Brain microvascular endothelial cell (primary cell): ENCODE measurements around the gene GPC5.
"Not testable (repeated sequence)": the region's sequence is repeated elsewhere in the genome, so short reads cannot be mapped to it uniquely, and the experiment has no call there.

Experiments
- DNase-seq: peaks from one replicate; pipeline ENCODE4 v3.0.0-alpha.2; 2020
- H3K27ac ChIP-seq: fragments of 250-450 bp; sonication (Bioruptor Pico); 2 replicates; pipeline ENCODE4 v1.5.1; 2020; ENCODE audit warnings: mild to moderate bottlenecking, moderate library complexity
- H3K27me3 ChIP-seq: fragments of 250-450 bp; sonication (Bioruptor Pico); replicated peaks from 2 replicates; pipeline ENCODE4 v1.5.1; 2020; ENCODE audit warnings: mild to moderate bottlenecking
- H3K36me3 ChIP-seq: fragments of 250-450 bp; sonication (Bioruptor Pico); replicated peaks from 2 replicates; pipeline ENCODE4 v1.5.1; 2020; ENCODE audit warnings: mild to moderate bottlenecking
- H3K4me3 ChIP-seq: 2 replicates; pipeline ENCODE4 v1.5.1; 2011; ENCODE audit warnings: low read depth, mild to moderate bottlenecking, control low read depth, low read length, moderate library complexity
- CTCF ChIP-seq: IDR thresholded peaks from 2 replicates; pipeline ENCODE4 v1.5.1; 2011; ENCODE audit warnings: low read depth, mild to moderate bottlenecking, moderate library complexity, low read length, control low read depth, inconsistent platforms; ENCODE audit errors: missing control alignments
- in situ Hi-C: cut with HindIII; loops from 2 replicates; pipeline ENCODE4 v1.10.0; 2017; ENCODE audit warnings: low sequenced_read_pairs, low pct_ligation_motif_present

The GPC5 gene

GRCh38 chr13:91660076-91660415 lies 261.6 kb downstream of the GPC5 start:
- no peak for TF ChIP-seq CTCF
- no peak for DNase-seq
- no peaks in the 10 kb centered on the region for H3K36me3 ChIP-seq
- H3K27me3 ChIP-seq = no peaks in the 10 kb centered on the region
- no peak overlapping the region for H3K27ac ChIP-seq
- in situ Hi-C loops = no loop called here
- no peak overlapping the region for H3K4me3 ChIP-seq

GRCh38 chr13:91661692-91662490 lies 263.5 kb downstream of the GPC5 start:
- H3K4me3 ChIP-seq = no peak overlapping the region
- in situ Hi-C loops = no loop called here
- H3K36me3 ChIP-seq = no peaks in the 10 kb centered on the region
- H3K27ac ChIP-seq = no peak overlapping the region
- TF ChIP-seq CTCF = no peak
- no peak for DNase-seq
- no peaks in the 10 kb centered on the region for H3K27me3 ChIP-seq

- Histone ChIP-seq H3K27me3 (no peaks in the 10 kb centered on the region), H3K36me3 (no peaks in the 10 kb centered on the region), H3K4me3 (no peak overlapping the region), H3K27ac (no peak overlapping the region)
- no peak for DNase-seq
- TF ChIP-seq CTCF = no peak
- in situ Hi-C loops = no loop called here
Observed at GRCh38 chr13:91664039-91664438, 265.6 kb downstream of the GPC5 start.

- in situ Hi-C loops = no loop called here
- Histone ChIP-seq H3K4me3 (no peak overlapping the region), H3K27me3 (no peaks in the 10 kb centered on the region), H3K27ac (no peak overlapping the region), H3K36me3 (no peaks in the 10 kb centered on the region)
- DNase-seq = no peak
- TF ChIP-seq CTCF = no peak
Observed at GRCh38 chr13:91667486-91667885, 269.1 kb downstream of the GPC5 start.

- Histone ChIP-seq H3K27me3 (no peaks in the 10 kb centered on the region), H3K4me3 (no peak overlapping the region), H3K36me3 (no peaks in the 10 kb centered on the region), H3K27ac (no peak overlapping the region)
- no peak for DNase-seq
- no peak for TF ChIP-seq CTCF
- in situ Hi-C loops = no loop called here
Observed at GRCh38 chr13:91668866-91669495, 270.6 kb downstream of the GPC5 start.

GRCh38 chr13:91674347-91674746 lies 275.9 kb downstream of the GPC5 start:
- H3K27me3 ChIP-seq, in situ Hi-C loops, H3K27ac ChIP-seq, DNase-seq, H3K4me3 ChIP-seq, H3K36me3 ChIP-seq: not testable (repeated sequence)
